Hindlimb muscle (tissue), 1 donor: ENCODE measurements around the gene SFTPD. TPM values are rescaled to one million over a fixed set of nuclear protein-coding genes. Genes with fewer than 3 reads are reported as not detected.

Experiments used
- DNase-seq: peaks from one replicate; pipeline ENCODE4 v3.0.0-alpha.2; 2013
- polyA plus RNA-seq: library from polyadenylated mRNA; unstranded; fragments of 120-200 nt; gene quantifications from one replicate; pipeline ENCODE4 v1.2.1, GENCODE V29; 2013; ENCODE audit not compliant: insufficient read length

SFTPD gene
- polyA plus RNA-seq, 1 donor: 1.8 TPM

GRCh38 chr10:79944428-79945395 is 4.2 kb downstream of the SFTPD start:
- no peak for DNase-seq

GRCh38 chr10:79943871-79944270 is 5.0 kb downstream of the SFTPD start:
- DNase-seq: no peak

GRCh38 chr10:79942261-79943185 is 6.4 kb downstream of the SFTPD start:
- no peak for DNase-seq

GRCh38 chr10:79941585-79942210 is 7.2 kb downstream of the SFTPD start:
- no peak for DNase-seq

- DNase-seq: no peak
Observed at GRCh38 chr10:79941146-79941545, 7.8 kb downstream of the SFTPD start.

- DNase-seq: no peak
Observed at GRCh38 chr10:79940431-79940830, 8.5 kb downstream of the SFTPD start.

GRCh38 chr10:79939969-79940368 is 8.9 kb downstream of the SFTPD start:
- no peak for DNase-seq

- DNase-seq: no peak
Observed at GRCh38 chr10:79938728-79939406, 10.0 kb downstream of the SFTPD start.

GRCh38 chr10:79937701-79938151 is 11.2 kb downstream of the SFTPD start:
- DNase-seq: no peak

GRCh38 chr10:79936625-79937615 is 12.0 kb downstream of the SFTPD start:
- DNase-seq: no peak

GRCh38 chr10:79933961-79934360 is 14.9 kb downstream of the SFTPD start:
- no peak for DNase-seq

- DNase-seq: no peak
Observed at GRCh38 chr10:79932841-79933379, 16.0 kb downstream of the SFTPD start.

- DNase-seq: no peak
Observed at GRCh38 chr10:79932307-79932706, 16.6 kb downstream of the SFTPD start.

- DNase-seq: no peak
Observed at GRCh38 chr10:79930751-79931150, 18.2 kb downstream of the SFTPD start.

GRCh38 chr10:79930267-79930666 is 18.6 kb downstream of the SFTPD start:
- no peak for DNase-seq

- peak; percentile 78 for DNase-seq
Observed at GRCh38 chr10:79929409-79929904, 19.4 kb downstream of the SFTPD start.

GRCh38 chr10:79928028-79928583 is 20.8 kb downstream of the SFTPD start:
- no peak for DNase-seq

- DNase-seq: no peak
Observed at GRCh38 chr10:79927111-79927828, 21.6 kb downstream of the SFTPD start.

GRCh38 chr10:79926037-79926436 is 22.9 kb downstream of the SFTPD start:
- DNase-seq: no peak
